IMR-90 (cell line): ENCODE data around the gene MAGI2. TPM values are rescaled to one million over a fixed set of nuclear protein-coding genes. Genes with fewer than 3 reads are reported as not detected.

Experiments used
- ATAC-seq: fragments of 200-7000 bp; cut with Tn5 transposase; 2 replicates; pipeline ENCODE4 v1.9.1; 2020; ENCODE audit warnings: low read depth, mild to moderate bottlenecking, moderate library complexity
- BruUV-seq: library from RNA; stranded (reverse); fragments of 400-500 nt; replicated peaks from 2 replicates; lab custom pipeline; 2021; lab: Mats Ljungman, UMichigan
- CTCF ChIA-PET: fragments of 300-600 bp; formaldehyde crosslinking; extraction: SDS; loops from one replicate; lab custom pipeline; 2021; ENCODE audit warnings: antibody characterized with exemption; lab: Yijun Ruan, JAX
- POLR2A ChIA-PET: fragments of 300-600 bp; sonication (Branson Sonifier 250); formaldehyde crosslinking; loops from one replicate; lab custom pipeline; 2022; ENCODE audit warnings: antibody characterized with exemption; ENCODE audit not compliant: unreplicated experiment; lab: Charles Lee
- DNase-seq: peaks from one replicate; pipeline ENCODE4 v3.0.0; 2013
- H2AFZ ChIP-seq: replicated peaks from 2 replicates; pipeline ENCODE3; 2013; ENCODE audit warnings: low read length, mild to moderate bottlenecking; ENCODE audit not compliant: poor library complexity
- H2AK5ac ChIP-seq: 2 replicates; pipeline ENCODE4 v1.6.1; 2013; ENCODE audit warnings: low read depth, low read length, inconsistent platforms
- H2AK9ac ChIP-seq: replicated peaks from 2 replicates; pipeline ENCODE3; 2013; ENCODE audit warnings: mild to moderate bottlenecking, low read depth, low read length, moderate library complexity; ENCODE audit not compliant: poor library complexity
- H2BK120ac ChIP-seq: 2 replicates; pipeline ENCODE4 v1.6.1; 2013; ENCODE audit warnings: low read depth, low read length, inconsistent platforms
- H2BK15ac ChIP-seq: 3 replicates; pipeline ENCODE4 v1.6.1; 2013; ENCODE audit warnings: low read depth, low read length, inconsistent platforms
- H2BK20ac ChIP-seq: 2 replicates; pipeline ENCODE4 v1.6.1; 2013; ENCODE audit warnings: low read depth, mild to moderate bottlenecking, inconsistent platforms, low read length, moderate library complexity
- H2BK5ac ChIP-seq: 2 replicates; pipeline ENCODE4 v1.6.1; 2013; ENCODE audit warnings: mild to moderate bottlenecking, low read depth, low read length, inconsistent platforms; ENCODE audit not compliant: poor library complexity, severe bottlenecking
- H3K14ac ChIP-seq: replicated peaks from 2 replicates; pipeline ENCODE4 v1.6.1; 2013; ENCODE audit warnings: low read depth, low read length, inconsistent platforms
- H3K18ac ChIP-seq: 2 replicates; pipeline ENCODE4 v1.6.1; 2013; ENCODE audit warnings: low read depth, low read length, control low read depth
- H3K23ac ChIP-seq: 2 replicates; pipeline ENCODE4 v1.6.1; 2013; ENCODE audit warnings: low read depth, low read length, inconsistent platforms
- H3K27ac ChIP-seq: 2 replicates; pipeline ENCODE4 v1.5.1; 2013; ENCODE audit warnings: mild to moderate bottlenecking, control low read depth, low read length; ENCODE audit not compliant: insufficient read depth
- H3K27me3 ChIP-seq: 2 replicates; pipeline ENCODE4 v1.6.1; 2013; ENCODE audit warnings: low read length; ENCODE audit not compliant: control insufficient read depth, insufficient read depth
- H3K36me3 ChIP-seq: 2 replicates; pipeline ENCODE4 v1.6.1; 2013; ENCODE audit warnings: low read length, mixed read lengths; ENCODE audit not compliant: control insufficient read depth, insufficient read depth
- H3K4ac ChIP-seq: 2 replicates; pipeline ENCODE4 v1.6.1; 2013; ENCODE audit warnings: low read depth, low read length, inconsistent platforms
- H3K4me1 ChIP-seq: 2 replicates; pipeline ENCODE4 v1.6.1; 2013; ENCODE audit warnings: low read length, mixed read lengths; ENCODE audit not compliant: control insufficient read depth, insufficient read depth
- H3K4me2 ChIP-seq: 2 replicates; pipeline ENCODE4 v1.6.1; 2013; ENCODE audit warnings: low read depth, mild to moderate bottlenecking, control low read depth, low read length, moderate library complexity
- H3K4me3 ChIP-seq: 2 replicates; pipeline ENCODE4 v1.5.1; 2013; ENCODE audit warnings: low read depth, mild to moderate bottlenecking, control low read depth, low read length, moderate library complexity; ENCODE audit not compliant: insufficient read depth
- H3K56ac ChIP-seq: 2 replicates; pipeline ENCODE4 v1.6.1; 2013; ENCODE audit warnings: low read length, inconsistent platforms; ENCODE audit not compliant: insufficient read depth; ENCODE audit errors: extremely low read depth
- H3K79me1 ChIP-seq, 2 experiments: 2 replicates each; pipeline ENCODE4 v1.6.1; 2013; ENCODE audit warnings: low read length in 2 of 2, inconsistent platforms in 1 of 2, low read depth in 1 of 2
- H3K9ac ChIP-seq: 2 replicates; pipeline ENCODE4 v1.6.1; 2013; ENCODE audit warnings: low read depth, low read length, control low read depth
- H3K9me1 ChIP-seq: 2 replicates; pipeline ENCODE4 v1.6.1; 2013; ENCODE audit warnings: low read length, inconsistent platforms; ENCODE audit not compliant: insufficient read depth
- H3K9me3 ChIP-seq: 2 replicates; pipeline ENCODE4 v1.6.1; 2013; ENCODE audit warnings: low read length; ENCODE audit not compliant: control insufficient read depth, insufficient read depth
- H4K20me1 ChIP-seq: 2 replicates; pipeline ENCODE4 v1.6.1; 2013; ENCODE audit warnings: low read length, inconsistent platforms; ENCODE audit not compliant: insufficient read depth
- H4K5ac ChIP-seq: 2 replicates; pipeline ENCODE4 v1.6.1; 2013; ENCODE audit warnings: mild to moderate bottlenecking, low read depth, low read length, control low read depth
- H4K8ac ChIP-seq, 2 experiments: 2 replicates each; pipeline ENCODE4 v1.6.1; 2013; ENCODE audit warnings: low read depth in 2 of 2, low read length in 2 of 2, control low read depth in 1 of 2, inconsistent platforms in 1 of 2
- H4K91ac ChIP-seq: 2 replicates; pipeline ENCODE4 v1.6.1; 2013; ENCODE audit warnings: low read depth, low read length, inconsistent platforms; ENCODE audit not compliant: insufficient read depth
- CHD1 ChIP-seq: IDR thresholded peaks from 2 replicates; pipeline ENCODE4 v1.6.1; 2012; ENCODE audit warnings: low read depth, low read length, improper control_type of control experiment
- CTCF ChIP-seq: conservative IDR thresholded peaks from 2 replicates; pipeline ENCODE4 v1.5.1; 2012; ENCODE audit warnings: mild to moderate bottlenecking, low read depth, low read length, improper control_type of control experiment
- FOS ChIP-seq: fragments of 150-350 bp; IDR thresholded peaks from 2 replicates; pipeline ENCODE4 v1.6.1; 2016; ENCODE audit warnings: low read depth, low read length
- MAFK ChIP-seq: IDR thresholded peaks from 2 replicates; pipeline ENCODE4 v1.6.1; 2012; ENCODE audit warnings: low read depth, low read length, improper control_type of control experiment
- MAZ ChIP-seq: IDR thresholded peaks from 2 replicates; pipeline ENCODE4 v1.6.1; 2012; ENCODE audit warnings: low read depth, mild to moderate bottlenecking, low read length, improper control_type of control experiment, moderate library complexity, borderline replicate concordance
- MXI1 ChIP-seq: IDR thresholded peaks from 2 replicates; pipeline ENCODE4 v1.6.1; 2012; ENCODE audit warnings: low read depth, mild to moderate bottlenecking, low read length, moderate library complexity, borderline replicate concordance
- NFE2L2 ChIP-seq: fragments of 150-350 bp; IDR thresholded peaks from 2 replicates; pipeline ENCODE4 v1.6.1; 2016; ENCODE audit warnings: low read depth, mild to moderate bottlenecking, low read length
- RAD21 ChIP-seq: IDR thresholded peaks from 2 replicates; pipeline ENCODE4 v1.6.1; 2012; ENCODE audit warnings: low read length, improper control_type of control experiment
- RCOR1 ChIP-seq: IDR thresholded peaks from 2 replicates; pipeline ENCODE4 v1.6.1; 2012; ENCODE audit warnings: mild to moderate bottlenecking, low read length, improper control_type of control experiment; ENCODE audit not compliant: insufficient replicate concordance
- RFX5 ChIP-seq: IDR thresholded peaks from 2 replicates; pipeline ENCODE4 v1.8.0; 2012; ENCODE audit warnings: low read depth, mild to moderate bottlenecking, low read length, moderate library complexity
- SMC3 ChIP-seq: fragments of 150-350 bp; IDR thresholded peaks from 2 replicates; pipeline ENCODE4 v1.6.1; 2016; ENCODE audit warnings: low read depth, mild to moderate bottlenecking, antibody characterized with exemption, low read length, moderate library complexity
- USF2 ChIP-seq: fragments of 150-350 bp; IDR thresholded peaks from 2 replicates; pipeline ENCODE4 v1.6.1; 2017; ENCODE audit warnings: mild to moderate bottlenecking, antibody characterized with exemption, low read length, low read depth
- WGBS, 2 experiments: methylation state at CpG; one replicate each; pipeline versions ENCODE4 v1.1.5 to v1.1.7; 2013; ENCODE audit warnings: missing lambda C conversion rate in 2 of 2; ENCODE audit not compliant: insufficient read length in 1 of 2; ENCODE audit errors: extremely low coverage in 2 of 2; 5-methylcytosine and 5-hydroxymethylcytosine counted together
- dilution Hi-C: fragments of 300-500 bp; cut with HindIII; formaldehyde crosslinking; loops from one replicate; pipeline ENCODE4 v1.14.3; 2018; ENCODE audit warnings: low sequenced_read_pairs; ENCODE audit not compliant: unreplicated experiment
- in situ Hi-C: fragments of 300-500 bp; cut with MboI; formaldehyde crosslinking; loops from 3 replicates; pipeline ENCODE4 v1.14.3; 2019; ENCODE audit warnings: low sequenced_read_pairs, inconsistent platforms, mixed read lengths
- intact Hi-C: fragments of 100-400 bp; cut with micrococcal nuclease; formaldehyde crosslinking; loops from 2 replicates; pipeline ENCODE4 v1.10.0; 2022
- polyA plus RNA-seq, 3 experiments: library from polyadenylated mRNA; depleted of rRNA; stranded (reverse); fragments of >200 nt; gene quantifications; 2 replicates each; pipeline ENCODE4 v1.2.3, GENCODE V29; 2012; ENCODE audit warnings: low replicate concordance in 1 of 3
- total RNA-seq: library from RNA; depleted of rRNA; stranded (reverse); fragments of >200 nt; gene quantifications from 2 replicates; pipeline ENCODE4 v1.2.3, GENCODE V29; 2012

Gene MAGI2
- total and polyA plus RNA-seq, 2 of the 4 experiments (the other 2 are of a cell fraction): 2.5 to 17.9 TPM

- Histone ChIP-seq H4K5ac (no peak overlapping the region), H2AFZ (no peak overlapping the region), H3K56ac (no peak overlapping the region), H2BK15ac (no peak overlapping the region), H3K9ac (no peak overlapping the region), H2AK9ac (no peak overlapping the region), H3K27me3 (no peaks in the 10 kb centered on the region), H2AK5ac (no peak overlapping the region), H3K27ac (no peak overlapping the region), H4K8ac (no peak overlapping the region), H3K14ac (no peak overlapping the region), H3K9me1 (no peaks in the 10 kb centered on the region; the same call in 1 of the 2 replicates), H3K18ac (no peak overlapping the region), H3K4me1 (no peaks in the 10 kb centered on the region; the same call in 1 of the 2 replicates), H3K4me2 (no peak overlapping the region), H3K9me3 (no peaks in the 10 kb centered on the region), H3K23ac (no peak overlapping the region), H2BK20ac (no peak overlapping the region), H3K36me3 (no peaks in the 10 kb centered on the region), H3K79me1 (no peaks in the 10 kb centered on the region), H3K4ac (no peak overlapping the region), H2BK5ac (no peak overlapping the region), H3K4me3 (no peak overlapping the region), H2BK120ac (no peak overlapping the region), H4K20me1 (no peaks in the 10 kb centered on the region), H4K91ac (no peak overlapping the region)
- dilution Hi-C loops (no loop called here), intact Hi-C loops (no loop called here), in situ Hi-C loops (no loop called here)
- ATAC-seq: no peak
- ChIA-PET CTCF (no interaction called here), POLR2A (no interaction called here)
- no peak for TF ChIP-seq USF2
- TF ChIP-seq RFX5: no peak
- TF ChIP-seq CTCF: no peak
- no peak for TF ChIP-seq RAD21
- TF ChIP-seq RCOR1: no peak
- TF ChIP-seq MAZ: no peak
- TF ChIP-seq NFE2L2: no peak
- no peak for TF ChIP-seq MXI1
- no peak for TF ChIP-seq MAFK
- no peak for TF ChIP-seq SMC3
- no peak for TF ChIP-seq CHD1
- no peak for TF ChIP-seq FOS
- WGBS, 2 experiments: no CpG with 5 or more reads among the region's 4 CpGs
- BruUV-seq: no TSS peak
- DNase-seq: no peak
Measured at GRCh38 chr7:78346827-78347226, 1106.6 kb downstream of the MAGI2 start.
